ENCODE results near the gene DBN1. TPM values are rescaled to one million over a fixed set of nuclear protein-coding genes. Genes with fewer than 3 reads are reported as not detected.

The DBN1 gene
- polyA plus RNA-seq, 1 of the 3 experiments (the other 2 are of a cell fraction) = 244 TPM

GRCh38 chr5:177467436-177467835 is 6.0 kb downstream of the DBN1 start:
- Histone ChIP-seq H3K9ac (no peak overlapping the region), H3K36me3 (replicated peaks in 1 of 2; ENCODE audit: control insufficient read depth in 1 of 2, insufficient read depth in 2 of 2, low read length in 1 of 2) (peaks cover 44 to 62% of the 10 kb centered on the region in 2 experiments), H3K9me2 (no peaks in the 10 kb centered on the region), H3F3A (replicated peaks; ENCODE audit: insufficient read depth) (peaks cover 22% of the 10 kb centered on the region), H3K9me3 (no peaks in the 10 kb centered on the region), H3K4me1 (ENCODE audit: control insufficient read depth in 1 of 2, insufficient read depth in 2 of 2, low read depth in 1 of 2, low read length in 1 of 2) (peaks cover 35 to 36% of the 10 kb centered on the region in 2 experiments; a peak in 3 of 4 replicates), H4K20me1 (ENCODE audit: insufficient read depth) (peaks cover 60% of the 10 kb centered on the region), H3K4me3 (ENCODE audit: low read depth in 2 of 2, low read length in 1 of 2) (no peak overlapping the region), H3K27me3 (ENCODE audit: insufficient read depth) (no peaks in the 10 kb centered on the region), H2AFZ (ENCODE audit: low read depth) (no peak overlapping the region), H3K4me2 (no peak overlapping the region), H3K79me2 (ENCODE audit: insufficient read depth) (peaks cover 67% of the 10 kb centered on the region), H3K27ac (ENCODE audit: low read depth in 2 of 2, low read length in 1 of 2) (no peak overlapping the region)
- 95% methylated on average over 30 of the region's 31 CpGs for WGBS (ENCODE audit: low lambda C conversion rate)
- ChIA-PET POLR2A (no interaction called here), CTCF (interaction anchor here (0.7 to 20.3 kb wide), 3 partner anchors 11 to 63 kb away, joined by 3 to 215 read pairs (median 201); partner anchors contain the start of gene PDLIM7)
- TF ChIP-seq ELF1 (IDR thresholded peaks at IDR 0.05) = no peak
- no peak for TF ChIP-seq FOXJ3 (CRISPR knock-in tag; IDR thresholded peaks at IDR 0.05)
- no peak for TF ChIP-seq RXRA (IDR thresholded peaks at IDR 0.05; ENCODE audit: borderline replicate concordance, low read depth)
- no peak for TF ChIP-seq GATA2 (CRISPR knock-in tag; IDR thresholded peaks at IDR 0.05)
- no peak for TF ChIP-seq USF1 (IDR thresholded peaks at IDR 0.05; ENCODE audit: borderline replicate concordance, low read depth)
- TF ChIP-seq GABPA (IDR thresholded peaks at IDR 0.05; ENCODE audit: low read depth) = no peak
- TF ChIP-seq SIN3A (IDR thresholded peaks at IDR 0.05; ENCODE audit: borderline replicate concordance, low read depth, low read length) = no peak
- DNase-seq = no peak

- ChIA-PET CTCF (interaction anchor here (0.7 to 1.7 kb wide), 4 partner anchors 9 to 63 kb away, joined by 3 to 9 read pairs (median 6); no protein-coding TSS in a partner anchor), POLR2A (interaction anchor here (0.7 kb wide), 1 partner anchor 13 kb away, joined by 3 read pairs; no protein-coding TSS in a partner anchor)
- Histone ChIP-seq H3F3A (replicated peaks; ENCODE audit: insufficient read depth) (peaks cover 25% of the 10 kb centered on the region), H3K9ac (no peak overlapping the region), H3K27me3 (ENCODE audit: insufficient read depth) (no peaks in the 10 kb centered on the region), H4K20me1 (ENCODE audit: insufficient read depth) (peaks cover 55% of the 10 kb centered on the region), H3K27ac (ENCODE audit: low read depth in 2 of 2, low read length in 1 of 2) (no peak overlapping the region), H3K4me3 (ENCODE audit: low read depth in 2 of 2, low read length in 1 of 2) (no peak overlapping the region), H3K79me2 (ENCODE audit: insufficient read depth) (peaks cover 61% of the 10 kb centered on the region), H3K9me2 (no peaks in the 10 kb centered on the region), H3K4me1 (ENCODE audit: control insufficient read depth in 1 of 2, insufficient read depth in 2 of 2, low read depth in 1 of 2, low read length in 1 of 2) (peaks cover 31 to 33% of the 10 kb centered on the region in 2 experiments; a peak in 3 of 4 replicates), H3K9me3 (no peaks in the 10 kb centered on the region), H3K36me3 (replicated peaks in 1 of 2; ENCODE audit: control insufficient read depth in 1 of 2, insufficient read depth in 2 of 2, low read length in 1 of 2) (peaks cover 47 to 65% of the 10 kb centered on the region in 2 experiments), H2AFZ (ENCODE audit: low read depth) (no peak overlapping the region), H3K4me2 (no peak overlapping the region)
- no peak for TF ChIP-seq TAF1 (IDR thresholded peaks at IDR 0.05; ENCODE audit: borderline replicate concordance, low read depth, low read length)
- no peak for TF ChIP-seq JUND (IDR thresholded peaks at IDR 0.05)
- TF ChIP-seq USF2 (IDR thresholded peaks at IDR 0.05; ENCODE audit: borderline replicate concordance, low read depth, low read length) = no peak
- no peak for TF ChIP-seq MEF2A (IDR thresholded peaks at IDR 0.05; ENCODE audit: borderline replicate concordance, low read depth)
- no peak for TF ChIP-seq TCF12 (IDR thresholded peaks at IDR 0.05)
- TF ChIP-seq RXRA (IDR thresholded peaks at IDR 0.05; ENCODE audit: borderline replicate concordance, low read depth) = no peak
- TF ChIP-seq USF1 (IDR thresholded peaks at IDR 0.05; ENCODE audit: borderline replicate concordance, low read depth) = no peak
- no peak for TF ChIP-seq TEAD4 (IDR thresholded peaks at IDR 0.05; ENCODE audit: borderline replicate concordance, insufficient read depth)
- TF ChIP-seq MAX (IDR thresholded peaks at IDR 0.05; ENCODE audit: low read depth) = no peak
- no peak for TF ChIP-seq MXI1 (IDR thresholded peaks at IDR 0.05; ENCODE audit: low read depth, low read length)
- TF ChIP-seq RFX5 (IDR thresholded peaks at IDR 0.05; ENCODE audit: low read length) = no peak
- no peak for DNase-seq
- 99% methylated on average over 24 of the region's 25 CpGs for WGBS (ENCODE audit: low lambda C conversion rate)
These were observed 6.6 kb downstream of the DBN1 start for GRCh38 chr5:177466861-177467260.

All from SK-N-SH (cell line).